ENCODE results near the gene CDC42EP4. TPM values are rescaled to one million over a fixed set of nuclear protein-coding genes. Genes with fewer than 3 reads are reported as not detected.

The CDC42EP4 gene
- total RNA-seq, 2 experiments from 2014 or later = 0.58 to 1.1 TPM

GRCh38 chr17:73288534-73289302 is 23.1 kb downstream of the CDC42EP4 start:
- ATAC-seq (no peak), DNase-seq (no peak)
- Mint-ChIP-seq H3K36me3 (ENCODE audit: low read depth) (no peaks in the 10 kb centered on the region), H3K9me3 (ENCODE audit: insufficient read depth) (no peaks in the 10 kb centered on the region), H3K4me3 (no peak overlapping the region), H3K4me1 (ENCODE audit: low read depth) (peaks cover 21% of the 10 kb centered on the region), H3K27ac (no peak overlapping the region), H3K27me3 (ENCODE audit: low read depth) (peaks cover 3% of the 10 kb centered on the region)
- POLR2A ChIA-PET = no interaction called here
- CTCF ChIA-PET = no interaction called here

GRCh38 chr17:73286863-73287296 is 24.9 kb downstream of the CDC42EP4 start:
- no peaks in the 10 kb centered on the region for H3K36me3 Mint-ChIP-seq (ENCODE audit: low read depth)
- ChIA-PET POLR2A (no interaction called here), CTCF (no interaction called here)
- H3K4me3 Mint-ChIP-seq = no peak overlapping the region
- H3K27ac Mint-ChIP-seq = no peak overlapping the region
- H3K9me3 Mint-ChIP-seq (ENCODE audit: insufficient read depth) = no peaks in the 10 kb centered on the region
- H3K4me1 Mint-ChIP-seq (ENCODE audit: low read depth) = peaks cover 18% of the 10 kb centered on the region
- peaks cover 3% of the 10 kb centered on the region for H3K27me3 Mint-ChIP-seq (ENCODE audit: low read depth)
- DNase-seq (no peak), ATAC-seq (no peak)

- CTCF ChIA-PET = no interaction called here
- Mint-ChIP-seq H3K27me3 (ENCODE audit: low read depth) (peaks cover 3% of the 10 kb centered on the region), H3K4me1 (ENCODE audit: low read depth) (peaks cover 12% of the 10 kb centered on the region), H3K27ac (no peak overlapping the region), H3K4me3 (no peak overlapping the region), H3K9me3 (ENCODE audit: insufficient read depth) (no peaks in the 10 kb centered on the region), H3K36me3 (ENCODE audit: low read depth) (no peaks in the 10 kb centered on the region)
- POLR2A ChIA-PET = no interaction called here
- DNase-seq = no peak
- ATAC-seq = no peak
Measured at GRCh38 chr17:73285916-73286862, 25.6 kb downstream of the CDC42EP4 start.

GRCh38 chr17:73285603-73285908 is 26.2 kb downstream of the CDC42EP4 start:
- no peak overlapping the region for H3K27ac Mint-ChIP-seq
- peaks cover 3% of the 10 kb centered on the region for H3K27me3 Mint-ChIP-seq (ENCODE audit: low read depth)
- H3K4me3 Mint-ChIP-seq = no peak overlapping the region
- no peak for ATAC-seq
- H3K4me1 Mint-ChIP-seq (ENCODE audit: low read depth) = peaks cover 5% of the 10 kb centered on the region
- H3K9me3 Mint-ChIP-seq (ENCODE audit: insufficient read depth) = no peaks in the 10 kb centered on the region
- CTCF ChIA-PET = no interaction called here
- no peak for DNase-seq
- no peaks in the 10 kb centered on the region for H3K36me3 Mint-ChIP-seq (ENCODE audit: low read depth)
- POLR2A ChIA-PET = no interaction called here

GRCh38 chr17:73284906-73285602 is 26.7 kb downstream of the CDC42EP4 start:
- H3K9me3 Mint-ChIP-seq (ENCODE audit: insufficient read depth) = no peaks in the 10 kb centered on the region
- ATAC-seq = no peak
- POLR2A ChIA-PET = no interaction called here

GRCh38 chr17:73284354-73284753 is 27.4 kb downstream of the CDC42EP4 start:
- ChIA-PET CTCF (no interaction called here), POLR2A (no interaction called here)
- no peak for DNase-seq
- peaks cover 2% of the 10 kb centered on the region for H3K27me3 Mint-ChIP-seq (ENCODE audit: low read depth)
- no peaks in the 10 kb centered on the region for H3K36me3 Mint-ChIP-seq (ENCODE audit: low read depth)
- no peaks in the 10 kb centered on the region for H3K9me3 Mint-ChIP-seq (ENCODE audit: insufficient read depth)
- no peak overlapping the region for H3K4me3 Mint-ChIP-seq
- no peaks in the 10 kb centered on the region for H3K4me1 Mint-ChIP-seq (ENCODE audit: low read depth)
- no peak for ATAC-seq
- H3K27ac Mint-ChIP-seq = no peak overlapping the region

More at GRCh38 chr17:73284906-73285602, 26.7 kb downstream of the CDC42EP4 start:
- no peak overlapping the region for H3K27ac Mint-ChIP-seq
- no peak for DNase-seq
- no peaks in the 10 kb centered on the region for H3K36me3 Mint-ChIP-seq (ENCODE audit: low read depth)
- peaks cover 3% of the 10 kb centered on the region for H3K27me3 Mint-ChIP-seq (ENCODE audit: low read depth)
- H3K4me3 Mint-ChIP-seq = no peak overlapping the region
- CTCF ChIA-PET = no interaction called here
- H3K4me1 Mint-ChIP-seq (ENCODE audit: low read depth) = peaks cover under 1% of the 10 kb centered on the region

GRCh38 chr17:73283841-73284282 is 27.9 kb downstream of the CDC42EP4 start:
- Mint-ChIP-seq H3K27ac (no peak overlapping the region), H3K4me3 (no peak overlapping the region), H3K9me3 (ENCODE audit: insufficient read depth) (no peaks in the 10 kb centered on the region), H3K36me3 (ENCODE audit: low read depth) (no peaks in the 10 kb centered on the region), H3K4me1 (ENCODE audit: low read depth) (no peaks in the 10 kb centered on the region), H3K27me3 (ENCODE audit: low read depth) (no peaks in the 10 kb centered on the region)
- DNase-seq (no peak), ATAC-seq (no peak)
- ChIA-PET CTCF (no interaction called here), POLR2A (no interaction called here)

GRCh38 chr17:73283250-73283649 is 28.6 kb downstream of the CDC42EP4 start:
- no peak for ATAC-seq
- no peaks in the 10 kb centered on the region for H3K27me3 Mint-ChIP-seq (ENCODE audit: low read depth)
- DNase-seq = no peak
- no peaks in the 10 kb centered on the region for H3K9me3 Mint-ChIP-seq (ENCODE audit: insufficient read depth)
- no peaks in the 10 kb centered on the region for H3K36me3 Mint-ChIP-seq (ENCODE audit: low read depth)
- H3K4me1 Mint-ChIP-seq (ENCODE audit: low read depth) = no peaks in the 10 kb centered on the region
- no peak overlapping the region for H3K4me3 Mint-ChIP-seq
- H3K27ac Mint-ChIP-seq = no peak overlapping the region
- CTCF ChIA-PET = no interaction called here
- POLR2A ChIA-PET = no interaction called here

GRCh38 chr17:73282629-73283028 is 29.2 kb downstream of the CDC42EP4 start:
- no peaks in the 10 kb centered on the region for H3K27me3 Mint-ChIP-seq (ENCODE audit: low read depth)

GRCh38 chr17:73281928-73282327 is 29.9 kb downstream of the CDC42EP4 start:
- H3K27me3 Mint-ChIP-seq (ENCODE audit: low read depth) = no peaks in the 10 kb centered on the region
- H3K4me3 Mint-ChIP-seq = no peak overlapping the region
- no peaks in the 10 kb centered on the region for H3K36me3 Mint-ChIP-seq (ENCODE audit: low read depth)
- ATAC-seq (no peak), DNase-seq (no peak)
- no peaks in the 10 kb centered on the region for H3K4me1 Mint-ChIP-seq (ENCODE audit: low read depth)
- POLR2A ChIA-PET = no interaction called here
- H3K27ac Mint-ChIP-seq = no peak overlapping the region
- CTCF ChIA-PET = no interaction called here
- no peaks in the 10 kb centered on the region for H3K9me3 Mint-ChIP-seq (ENCODE audit: insufficient read depth)

More at GRCh38 chr17:73282629-73283028, 29.2 kb downstream of the CDC42EP4 start:
- DNase-seq (no peak), ATAC-seq (no peak)
- ChIA-PET CTCF (no interaction called here), POLR2A (no interaction called here)
- no peaks in the 10 kb centered on the region for H3K4me1 Mint-ChIP-seq (ENCODE audit: low read depth)
- no peak overlapping the region for H3K27ac Mint-ChIP-seq
- H3K9me3 Mint-ChIP-seq (ENCODE audit: insufficient read depth) = no peaks in the 10 kb centered on the region
- H3K4me3 Mint-ChIP-seq = no peak overlapping the region
- no peaks in the 10 kb centered on the region for H3K36me3 Mint-ChIP-seq (ENCODE audit: low read depth)

GRCh38 chr17:73280191-73280590 is 31.6 kb downstream of the CDC42EP4 start:
- Mint-ChIP-seq H3K9me3 (ENCODE audit: insufficient read depth) (no peaks in the 10 kb centered on the region), H3K27me3 (ENCODE audit: low read depth) (peaks cover 3% of the 10 kb centered on the region), H3K36me3 (ENCODE audit: low read depth) (no peaks in the 10 kb centered on the region), H3K4me1 (ENCODE audit: low read depth) (no peaks in the 10 kb centered on the region), H3K27ac (no peak overlapping the region), H3K4me3 (no peak overlapping the region)
- CTCF ChIA-PET = interaction anchor here (0.7 to 2.0 kb wide), 2 partner anchors 25 to 90 kb away, joined by 3 to 7 read pairs; no protein-coding TSS in a partner anchor
- ATAC-seq (no peak), DNase-seq (no peak)
- POLR2A ChIA-PET = no interaction called here

- Mint-ChIP-seq H3K27me3 (ENCODE audit: low read depth) (peaks cover 3% of the 10 kb centered on the region), H3K4me3 (no peak overlapping the region), H3K9me3 (ENCODE audit: insufficient read depth) (no peaks in the 10 kb centered on the region), H3K27ac (no peak overlapping the region), H3K4me1 (ENCODE audit: low read depth) (no peaks in the 10 kb centered on the region), H3K36me3 (ENCODE audit: low read depth) (no peaks in the 10 kb centered on the region)
- no peak for DNase-seq
- no peak for ATAC-seq
- POLR2A ChIA-PET = no interaction called here
- CTCF ChIA-PET = interaction anchor here (0.7 to 2.0 kb wide), 2 partner anchors 25 to 90 kb away, joined by 3 to 7 read pairs; no protein-coding TSS in a partner anchor
Measured at GRCh38 chr17:73279704-73280103, 32.1 kb downstream of the CDC42EP4 start.

Measured in activated CD8-positive, alpha-beta T cell treated with anti-CD3 and anti-CD28 coated beads, Interleukin-2, amount 10 ng/mL, durations not matched to agents 7 days and 5 days (primary cell).